Measurements from ENCODE around the gene LYPD5. TPM values are rescaled to one million over a fixed set of nuclear protein-coding genes. Genes with fewer than 3 reads are reported as not detected.

Gene LYPD5
- total RNA-seq, 1 experiment from 2014 or later: 2.1 TPM

DNA sequence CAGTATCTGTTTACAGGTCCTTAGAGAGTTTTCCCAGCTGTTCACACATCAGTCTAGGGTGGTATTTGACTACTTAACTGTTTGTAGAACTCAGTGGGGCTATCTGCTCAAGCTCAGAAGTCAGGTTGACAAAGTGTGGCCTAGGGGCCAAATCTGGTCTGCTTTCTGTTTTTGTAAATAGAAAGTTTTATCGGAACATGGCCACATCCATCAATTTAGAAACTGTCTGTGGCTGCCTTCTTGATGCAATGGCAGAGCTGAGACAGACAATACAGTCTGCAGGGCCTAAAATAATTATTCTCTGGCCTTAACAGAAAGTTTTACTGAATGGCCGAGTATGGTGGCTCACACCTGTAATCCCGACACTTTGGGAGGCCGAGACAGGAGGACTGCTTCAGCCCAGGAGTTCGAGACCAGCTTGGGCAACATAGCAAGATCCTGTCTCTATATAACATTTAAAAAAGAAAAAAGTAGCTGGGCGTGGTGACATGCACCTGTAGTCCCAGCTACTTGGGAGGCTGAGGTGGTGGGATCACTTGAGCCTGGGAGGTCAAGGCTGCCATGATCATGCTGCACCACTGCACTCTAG lies 49.9 kb downstream of the LYPD5 start:
- no peak for DNase-seq (ENCODE audit: low read depth)

DNA sequence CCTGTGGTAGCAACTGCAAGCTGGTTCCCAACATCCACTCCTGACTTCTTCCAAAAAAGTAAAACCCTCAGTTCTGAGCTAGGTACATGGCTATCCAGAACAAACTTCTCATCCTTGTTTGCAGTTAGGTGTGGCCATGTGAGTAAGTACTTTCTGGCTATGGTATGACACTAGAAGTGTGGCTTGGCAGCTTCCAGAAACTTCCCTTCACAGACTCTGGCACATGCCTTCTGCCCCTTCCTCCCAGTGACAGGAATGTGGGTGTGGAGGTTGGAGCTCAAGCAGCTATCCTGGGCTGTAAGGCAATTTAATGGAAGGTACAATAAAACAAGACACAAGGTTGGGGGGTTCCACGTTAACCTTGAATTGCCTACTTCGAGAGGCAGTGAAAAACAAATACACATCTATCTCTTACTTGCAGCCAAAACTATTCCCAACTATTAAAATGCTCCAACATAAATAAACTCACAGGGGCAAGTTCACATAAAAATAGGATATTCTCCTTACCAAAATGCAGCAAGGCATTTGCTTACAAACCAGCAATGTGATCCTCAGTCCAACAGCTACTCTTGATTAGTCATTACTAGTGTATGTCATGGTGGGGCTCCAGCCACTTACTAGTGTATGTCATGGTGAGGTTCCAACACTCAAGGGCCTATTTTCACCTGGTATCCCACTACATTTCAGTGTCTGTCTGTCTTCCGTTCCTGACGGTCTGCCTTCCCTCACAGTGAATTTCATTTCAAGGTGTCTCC lies 50.6 kb downstream of the LYPD5 start:
- DNase-seq (ENCODE audit: low read depth): no peak

DNA sequence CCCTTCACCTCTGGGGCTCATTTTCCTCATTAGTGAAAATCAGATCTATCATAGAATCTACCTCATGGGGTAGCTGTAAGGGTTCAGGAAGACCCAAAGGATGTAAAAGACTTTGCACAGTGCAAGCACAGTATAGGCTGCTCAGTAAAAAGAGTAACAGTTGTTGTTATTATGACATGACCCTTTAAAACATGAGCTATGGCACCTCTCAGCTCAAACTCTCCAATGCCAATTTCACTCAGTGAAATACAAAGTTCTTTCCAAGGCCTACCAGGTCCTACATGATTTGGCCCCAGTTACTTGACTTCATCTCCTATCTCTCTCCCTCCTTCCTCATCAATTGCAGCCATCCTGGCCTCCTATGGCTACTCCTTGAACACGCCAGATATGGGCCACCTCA lies 52.3 kb downstream of the LYPD5 start:
- no peak for DNase-seq (ENCODE audit: low read depth)

DNA sequence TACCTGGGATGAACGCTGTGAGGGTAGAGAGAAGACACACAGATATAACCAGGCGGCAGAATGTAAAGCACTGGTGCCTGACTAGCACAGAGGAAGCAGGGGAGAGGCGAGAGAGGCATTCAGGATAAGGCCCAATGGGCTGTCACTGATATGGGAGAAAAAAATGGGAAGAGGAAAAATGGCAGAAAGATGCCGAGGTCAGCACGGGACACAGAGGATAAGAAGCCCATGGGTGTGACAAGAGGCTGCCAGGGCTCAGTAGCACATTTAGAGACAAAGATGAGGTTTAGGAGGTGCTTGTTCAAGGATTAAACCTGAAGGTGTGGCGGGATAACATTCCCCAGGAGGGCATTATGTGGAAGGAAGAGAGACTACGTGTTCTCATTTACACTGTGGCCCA lies 53.1 kb downstream of the LYPD5 start:
- DNase-seq (ENCODE audit: low read depth): no peak

DNA sequence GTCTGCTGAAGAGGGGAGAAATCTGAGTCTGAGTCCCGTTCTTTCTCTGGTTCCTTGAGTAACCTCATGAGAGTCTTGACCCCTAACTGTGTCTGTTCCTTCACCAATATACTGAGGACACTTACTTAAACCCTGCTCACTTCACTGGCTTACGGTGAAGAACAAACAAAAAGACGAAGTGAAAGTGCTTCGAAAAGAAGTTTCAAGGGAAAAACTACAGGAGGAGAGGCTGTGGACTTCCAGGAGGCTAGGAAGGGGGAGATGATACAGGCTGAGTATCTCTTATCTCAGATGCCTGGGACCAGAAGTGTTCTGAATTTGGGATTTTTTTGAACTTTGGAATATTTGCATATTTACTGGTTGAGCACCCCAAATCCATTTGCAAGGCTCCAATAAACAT lies 53.6 kb downstream of the LYPD5 start:
- no peak for DNase-seq (ENCODE audit: low read depth)

DNA sequence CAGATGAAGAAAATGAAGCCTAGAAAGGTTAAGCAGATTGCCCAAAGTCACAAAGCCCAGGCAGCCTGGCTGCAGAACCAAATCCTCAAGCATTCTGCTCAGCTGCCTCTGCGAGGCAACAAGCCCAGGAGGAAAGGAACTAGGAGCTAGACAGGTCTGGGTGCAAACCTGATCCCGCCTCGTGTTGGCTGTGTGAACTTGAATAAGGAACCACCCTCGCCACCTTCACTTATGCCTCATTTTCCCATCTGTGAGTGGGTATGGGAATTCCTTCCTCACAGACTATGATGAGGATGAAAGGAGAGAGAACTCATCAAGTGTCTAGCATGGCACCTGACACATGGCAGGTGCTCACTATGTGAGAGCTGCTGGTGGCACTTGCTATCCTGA lies 54.0 kb downstream of the LYPD5 start:
- no peak for DNase-seq (ENCODE audit: low read depth)

DNA sequence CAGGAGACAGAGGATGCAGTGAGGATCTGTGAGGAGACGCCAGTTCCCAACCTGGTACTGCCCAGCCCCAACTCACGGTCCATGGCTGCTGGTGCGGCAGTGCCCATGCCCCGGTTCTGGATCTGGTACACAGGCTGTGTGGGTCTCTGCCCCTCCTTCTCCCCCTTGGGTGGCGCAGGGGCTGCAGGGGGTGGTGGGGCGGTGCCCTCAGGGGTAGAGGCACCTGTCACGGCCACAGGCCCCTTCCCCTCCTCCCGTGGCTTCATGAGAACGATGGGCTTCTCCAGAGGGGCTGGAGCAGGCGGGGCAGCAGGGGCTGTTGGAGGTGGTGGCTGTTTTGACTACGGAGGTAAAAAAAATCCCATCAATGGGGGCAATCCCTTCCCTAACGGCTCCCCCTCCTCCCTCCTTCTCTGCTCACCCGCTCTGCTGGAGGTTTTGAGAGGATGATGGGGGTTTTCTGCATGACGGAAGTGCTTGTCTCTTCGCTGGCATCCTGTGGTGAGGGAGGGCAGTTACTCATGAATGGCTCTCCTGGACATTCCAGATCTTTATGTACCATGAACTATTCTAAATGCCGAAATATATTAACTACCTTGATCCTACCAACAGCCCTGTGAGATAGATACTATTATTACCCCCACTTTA lies 54.6 kb downstream of the LYPD5 start:
- DNase-seq (ENCODE audit: low read depth): no peak

Other genes starting within 250 kb of the LYPD5 start
- gene XRCC1, start 226.9 kb downstream of the LYPD5 start, total RNA-seq (2014; rRNA removed; shearing (Covaris generic)): 54.1 and 57.1 TPM in 2 replicates
- gene PINLYP, start 226.6 kb downstream of the LYPD5 start, total RNA-seq (2014; rRNA removed; shearing (Covaris generic)): 0.91 and 2.5 TPM in 2 replicates
- 16.2 and 26.6 TPM in 2 replicates for gene IRGQ, start 206.3 kb downstream of the LYPD5 start, total RNA-seq (2014; rRNA removed; shearing (Covaris generic))
- gene ZNF576, start 205.9 kb downstream of the LYPD5 start, total RNA-seq (2014; rRNA removed; shearing (Covaris generic)): 15.5 and 16.3 TPM in 2 replicates
- gene SRRM5, start 190.4 kb downstream of the LYPD5 start, total RNA-seq (2014; rRNA removed; shearing (Covaris generic)): 0.05 and 0.30 TPM in 2 replicates
- gene ZNF428, start 182.8 kb downstream of the LYPD5 start, total RNA-seq (2014; rRNA removed; shearing (Covaris generic)): 36.2 and 45.0 TPM in 2 replicates
- gene CADM4, start 162.6 kb downstream of the LYPD5 start, total RNA-seq (2014; rRNA removed; shearing (Covaris generic)): 1.5 and 4.0 TPM in 2 replicates
- gene PLAUR, start 132.3 kb downstream of the LYPD5 start, total RNA-seq (2014; rRNA removed; shearing (Covaris generic)): 92.1 and 117 TPM in 2 replicates
- gene IRGC, start 86.4 kb downstream of the LYPD5 start, total RNA-seq (2014; rRNA removed; shearing (Covaris generic)): not detected in 2 replicates
- gene SMG9, start 47.5 kb downstream of the LYPD5 start, total RNA-seq (2014; rRNA removed; shearing (Covaris generic)): 16.0 and 24.0 TPM in 2 replicates
- 20.6 and 30.3 TPM in 2 replicates for gene KCNN4, start 21.5 kb downstream of the LYPD5 start, total RNA-seq (2014; rRNA removed; shearing (Covaris generic))
- 4.2 and 5.6 TPM in 2 replicates for gene ZNF283, start 24.9 kb upstream of the LYPD5 start, total RNA-seq (2014; rRNA removed; shearing (Covaris generic))
- gene ZNF404, start 81.5 kb upstream of the LYPD5 start, total RNA-seq (2014; rRNA removed; shearing (Covaris generic)): 1.7 and 2.0 TPM in 2 replicates
- 11.2 and 18.8 TPM in 2 replicates for gene ZNF45, start 132.8 kb upstream of the LYPD5 start, total RNA-seq (2014; rRNA removed; shearing (Covaris generic))
- gene ZNF221, start 148.8 kb upstream of the LYPD5 start, total RNA-seq (2014; rRNA removed; shearing (Covaris generic)): 3.6 and 7.2 TPM in 2 replicates
- 6.1 and 10.2 TPM in 2 replicates for gene ZNF155, start 181.7 kb upstream of the LYPD5 start, total RNA-seq (2014; rRNA removed; shearing (Covaris generic))
- 4.3 and 9.2 TPM in 2 replicates for gene ZNF230, start 200.5 kb upstream of the LYPD5 start, total RNA-seq (2014; rRNA removed; shearing (Covaris generic))
- gene ZNF222, start 222.9 kb upstream of the LYPD5 start, total RNA-seq (2014; rRNA removed; shearing (Covaris generic)): 6.1 and 10.8 TPM in 2 replicates
- gene ZNF223, start 249.6 kb upstream of the LYPD5 start, total RNA-seq (2014; rRNA removed; shearing (Covaris generic)): 4.4 and 8.6 TPM in 2 replicates